ENCODE results near the gene BPI. TPM values are rescaled to one million over a fixed set of nuclear protein-coding genes. Genes with fewer than 3 reads are reported as not detected.

The BPI gene
- total and polyA plus RNA-seq, 4 donors = 0.31 to 5.6 (median 1.1) TPM

DNA sequence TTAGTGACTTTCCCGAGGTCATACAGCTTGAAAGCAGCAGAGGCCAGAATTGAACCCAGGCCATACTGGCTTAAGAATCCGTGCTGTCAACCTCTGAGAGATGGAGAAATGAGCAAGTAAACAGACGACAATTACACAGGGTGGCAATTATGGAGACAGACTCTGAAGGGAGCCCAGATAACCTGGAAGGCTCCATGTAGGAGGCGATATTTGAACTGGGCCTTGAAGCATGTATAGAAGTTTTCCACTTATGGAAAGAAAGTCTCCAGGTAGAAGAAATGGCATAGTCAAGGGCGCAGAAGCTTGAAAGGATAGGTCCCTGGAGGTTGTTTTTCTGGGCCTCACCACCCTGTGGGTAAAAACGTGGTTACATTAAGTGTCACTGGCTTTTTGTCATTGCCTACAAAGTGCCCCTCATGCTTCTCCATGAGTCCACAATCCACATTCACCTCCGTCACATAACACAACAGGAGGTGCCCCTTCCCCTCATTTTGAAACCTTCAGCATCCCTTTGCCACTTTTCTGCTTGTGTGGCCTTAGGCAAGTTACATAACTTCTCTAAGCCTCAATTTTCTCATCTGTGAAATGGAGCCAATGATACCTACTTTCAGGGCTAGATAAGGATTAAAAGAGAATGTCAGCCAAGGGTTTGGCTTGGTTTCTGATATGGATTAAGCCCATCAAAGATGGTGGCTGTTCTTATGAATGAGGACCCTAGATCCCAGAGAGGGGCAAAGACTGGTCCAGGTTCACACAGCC, 5.9 kb upstream of the BPI start:
- H3K9ac ChIP-seq (ENCODE audit: insufficient read depth in 1 of 2, low read length in 2 of 2) = peak overlapping the region in 1 of 2 donors; percentile 77
- no peak for ATAC-seq (ENCODE audit: insufficient read depth, low FRiP score)
- H3K4me1 ChIP-seq (ENCODE audit: control insufficient read depth in 5 of 5, insufficient read depth in 5 of 5, low read length in 5 of 5) = peaks cover 0 to 18% (median 4%) of the 10 kb centered on the region in 5 donors
- no peak for DNase-seq
- H3K27ac ChIP-seq (ENCODE audit: low read depth in 1 of 2, low read length in 1 of 2) = peak overlapping the region in 1 of 2 donors; percentile 76
- TF ChIP-seq, protein P1, sequence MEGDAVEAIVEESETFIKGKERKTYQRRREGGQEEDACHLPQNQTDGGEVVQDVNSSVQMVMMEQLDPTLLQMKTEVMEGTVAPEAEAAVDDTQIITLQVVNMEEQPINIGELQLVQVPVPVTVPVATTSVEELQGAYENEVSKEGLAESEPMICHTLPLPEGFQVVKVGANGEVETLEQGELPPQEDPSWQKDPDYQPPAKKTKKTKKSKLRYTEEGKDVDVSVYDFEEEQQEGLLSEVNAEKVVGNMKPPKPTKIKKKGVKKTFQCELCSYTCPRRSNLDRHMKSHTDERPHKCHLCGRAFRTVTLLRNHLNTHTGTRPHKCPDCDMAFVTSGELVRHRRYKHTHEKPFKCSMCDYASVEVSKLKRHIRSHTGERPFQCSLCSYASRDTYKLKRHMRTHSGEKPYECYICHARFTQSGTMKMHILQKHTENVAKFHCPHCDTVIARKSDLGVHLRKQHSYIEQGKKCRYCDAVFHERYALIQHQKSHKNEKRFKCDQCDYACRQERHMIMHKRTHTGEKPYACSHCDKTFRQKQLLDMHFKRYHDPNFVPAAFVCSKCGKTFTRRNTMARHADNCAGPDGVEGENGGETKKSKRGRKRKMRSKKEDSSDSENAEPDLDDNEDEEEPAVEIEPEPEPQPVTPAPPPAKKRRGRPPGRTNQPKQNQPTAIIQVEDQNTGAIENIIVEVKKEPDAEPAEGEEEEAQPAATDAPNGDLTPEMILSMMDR (IDR thresholded peaks at IDR 0.05; ENCODE audit: control extremely low read depth, extremely low read depth) = no peak
- H3K9me3 ChIP-seq (ENCODE audit: control insufficient read depth in 4 of 4, insufficient read depth in 3 of 4, low read length in 3 of 4) = no peaks in the 10 kb centered on the region
- no peaks in the 10 kb centered on the region for H3K27me3 ChIP-seq (ENCODE audit: control insufficient read depth in 3 of 3, insufficient read depth in 3 of 3, low read length in 2 of 3)
- H3K4me3 ChIP-seq = no peak overlapping the region
- WGBS, 2 donors = 84 to 88% methylated on average over 7 of the region's 7 CpGs
- H3K36me3 ChIP-seq (ENCODE audit: control insufficient read depth in 4 of 4, insufficient read depth in 4 of 4, low read length in 4 of 4) = no peaks in the 10 kb centered on the region

DNA sequence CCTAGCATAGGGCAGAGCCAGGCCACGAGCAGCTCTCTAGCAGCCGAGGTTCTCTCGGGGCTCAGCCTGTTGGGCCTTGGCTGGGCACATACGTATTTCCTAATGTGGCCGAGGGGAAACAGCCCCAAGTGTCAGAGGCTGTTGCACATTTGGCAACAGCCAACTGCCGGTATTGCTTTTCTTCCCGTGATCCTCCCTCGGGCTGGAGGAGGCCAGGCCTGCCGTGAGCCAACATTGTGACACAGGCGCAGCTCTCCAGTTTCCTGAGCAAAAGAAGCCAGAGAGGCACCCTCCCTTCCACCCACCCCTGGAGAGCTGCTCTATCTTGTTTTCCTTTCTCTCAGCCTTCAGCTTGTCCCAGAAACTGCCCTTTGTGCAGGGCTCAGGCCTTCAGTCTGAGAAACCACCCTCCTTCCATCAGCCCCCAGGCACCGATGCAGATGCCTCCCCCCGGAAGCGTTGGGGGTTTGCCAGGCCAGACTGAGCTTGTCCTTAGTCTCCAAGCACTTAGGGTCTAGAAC, 5.1 kb upstream of the BPI start:
- ATAC-seq (ENCODE audit: insufficient read depth, low FRiP score) (peak; percentile 68), DNase-seq (peak; percentile 89 to 97 (median 94))
- Histone ChIP-seq H3K4me3 (no peak overlapping the region), H3K9me3 (ENCODE audit: control insufficient read depth in 4 of 4, insufficient read depth in 3 of 4, low read length in 3 of 4) (no peaks in the 10 kb centered on the region), H3K9ac (ENCODE audit: insufficient read depth in 1 of 2, low read length in 2 of 2) (peak overlapping the region in 1 of 2 donors; percentile 77), H3K27me3 (ENCODE audit: control insufficient read depth in 3 of 3, insufficient read depth in 3 of 3, low read length in 2 of 3) (peaks cover 0 to 1% (median 0%) of the 10 kb centered on the region in 3 donors), H3K36me3 (ENCODE audit: control insufficient read depth in 4 of 4, insufficient read depth in 4 of 4, low read length in 4 of 4) (no peaks in the 10 kb centered on the region), H3K27ac (ENCODE audit: low read depth in 1 of 2, low read length in 1 of 2) (peak overlapping the region; percentile 36 to 76), H3K4me1 (ENCODE audit: control insufficient read depth in 5 of 5, insufficient read depth in 5 of 5, low read length in 5 of 5) (peaks cover 0 to 18% (median 4%) of the 10 kb centered on the region in 5 donors)
- WGBS, 2 donors = 13 to 15% methylated on average over 13 of the region's 13 CpGs
- TF ChIP-seq, protein P1 (IDR thresholded peaks at IDR 0.05; ENCODE audit: control extremely low read depth, extremely low read depth) = no peak

DNA sequence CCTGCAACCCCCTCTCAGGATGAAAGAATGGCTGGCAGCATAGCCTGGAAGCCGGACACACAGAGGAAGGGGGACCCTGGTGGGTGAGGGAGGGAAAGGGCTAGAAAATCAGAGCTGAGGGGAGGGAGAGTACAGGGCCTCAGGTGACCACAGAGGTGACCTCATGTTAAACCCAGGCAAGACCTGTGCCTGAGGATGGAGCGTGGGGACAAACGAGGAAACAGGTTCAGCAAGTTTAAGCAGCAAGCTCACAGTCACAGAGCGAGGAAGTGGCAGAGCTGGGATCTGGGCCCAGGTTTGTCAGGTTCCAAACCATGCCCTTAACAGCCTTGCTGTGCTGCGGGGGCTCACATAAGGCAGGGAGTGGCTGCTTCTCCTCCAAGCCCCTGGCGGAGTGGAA, 4.0 kb upstream of the BPI start:
- peak in 2 of 3 donors; percentile 53 to 57 for DNase-seq
- H3K9ac ChIP-seq (ENCODE audit: insufficient read depth in 1 of 2, low read length in 2 of 2) = no peak overlapping the region

More for the DNA sequence above, 4.0 kb upstream of the BPI start:
- H3K9me3 ChIP-seq (ENCODE audit: control insufficient read depth in 4 of 4, insufficient read depth in 3 of 4, low read length in 3 of 4) = no peaks in the 10 kb centered on the region
- no peak for ATAC-seq (ENCODE audit: insufficient read depth, low FRiP score)
- H3K4me1 ChIP-seq (ENCODE audit: control insufficient read depth in 5 of 5, insufficient read depth in 5 of 5, low read length in 5 of 5) = peaks cover 0 to 18% (median 4%) of the 10 kb centered on the region in 5 donors
- TF ChIP-seq, protein P1 (IDR thresholded peaks at IDR 0.05; ENCODE audit: control extremely low read depth, extremely low read depth) = no peak
- peak overlapping the region in 1 of 2 donors; percentile 38 for H3K27ac ChIP-seq (ENCODE audit: low read depth in 1 of 2, low read length in 1 of 2)
- no peaks in the 10 kb centered on the region for H3K36me3 ChIP-seq (ENCODE audit: control insufficient read depth in 4 of 4, insufficient read depth in 4 of 4, low read length in 4 of 4)
- WGBS, 2 donors = 43 to 60% methylated on average over 6 of the region's 6 CpGs
- H3K27me3 ChIP-seq (ENCODE audit: control insufficient read depth in 3 of 3, insufficient read depth in 3 of 3, low read length in 2 of 3) = peaks cover 0 to 2% (median 0%) of the 10 kb centered on the region in 3 donors
- H3K4me3 ChIP-seq = no peak overlapping the region

Data from lung (tissue), 12 donors.